Muscle of arm (tissue), 1 donor: ENCODE results near the gene CCR5AS.

ENCODE experiments used
- DNase-seq: peaks from one replicate; pipeline ENCODE4 v3.0.0-alpha.2; 2013

Gene CCR5AS

GRCh38 chr3:46380471-46381221, 26.2 kb downstream of the CCR5AS start:
- DNase-seq = no peak

DNA sequence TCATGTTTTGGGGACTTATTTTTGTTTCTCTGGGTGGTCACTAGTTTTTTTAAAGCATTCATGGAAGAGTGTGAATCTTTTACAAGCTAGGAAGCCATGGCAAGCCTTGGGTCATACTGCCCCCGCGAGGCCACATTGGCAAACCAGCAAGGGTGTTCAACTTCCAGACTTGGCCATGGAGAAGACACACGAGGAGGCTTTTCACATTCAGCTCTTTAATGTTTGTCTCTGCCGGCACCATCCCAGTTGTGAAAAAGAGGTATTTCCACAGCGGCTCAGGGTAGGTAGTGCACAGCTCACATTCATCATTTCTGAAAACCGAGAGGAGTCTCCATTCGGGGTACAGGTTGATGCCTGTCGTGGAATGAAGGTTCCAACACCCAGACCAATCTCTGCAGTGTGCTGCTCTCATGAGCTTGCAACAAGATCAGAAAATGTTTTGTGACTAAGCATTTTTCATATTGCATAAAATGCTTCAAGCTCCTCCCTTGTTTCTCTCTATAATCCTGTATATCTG, 28.4 kb downstream of the CCR5AS start:
- peak; percentile 32 for DNase-seq

DNA sequence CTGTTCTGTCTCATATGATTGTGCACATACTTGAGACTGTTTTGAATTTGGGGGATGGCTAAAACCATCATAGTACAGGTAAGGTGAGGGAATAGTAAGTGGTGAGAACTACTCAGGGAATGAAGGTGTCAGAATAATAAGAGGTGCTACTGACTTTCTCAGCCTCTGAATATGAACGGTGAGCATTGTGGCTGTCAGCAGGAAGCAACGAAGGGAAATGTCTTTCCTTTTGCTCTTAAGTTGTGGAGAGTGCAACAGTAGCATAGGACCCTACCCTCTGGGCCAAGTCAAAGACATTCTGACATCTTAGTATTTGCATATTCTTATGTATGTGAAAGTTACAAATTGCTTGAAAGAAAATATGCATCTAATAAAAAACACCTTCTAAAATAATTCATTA, 31.1 kb downstream of the CCR5AS start:
- no peak for DNase-seq

DNA sequence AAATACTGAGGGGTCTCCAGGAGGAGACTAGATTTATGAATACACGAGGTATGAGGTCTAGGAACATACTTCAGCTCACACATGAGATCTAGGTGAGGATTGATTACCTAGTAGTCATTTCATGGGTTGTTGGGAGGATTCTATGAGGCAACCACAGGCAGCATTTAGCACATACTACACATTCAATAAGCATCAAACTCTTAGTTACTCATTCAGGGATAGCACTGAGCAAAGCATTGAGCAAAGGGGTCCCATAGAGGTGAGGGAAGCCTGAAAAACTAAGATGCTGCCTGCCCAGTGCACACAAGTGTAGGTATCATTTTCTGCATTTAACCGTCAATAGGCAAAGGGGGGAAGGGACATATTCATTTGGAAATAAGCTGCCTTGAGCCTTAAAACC, 31.6 kb downstream of the CCR5AS start:
- DNase-seq = no peak

GRCh38 chr3:46374755-46375154, 32.1 kb downstream of the CCR5AS start:
- DNase-seq = no peak

GRCh38 chr3:46372492-46373359, 34.1 kb downstream of the CCR5AS start:
- no peak for DNase-seq

GRCh38 chr3:46371519-46372340, 35.1 kb downstream of the CCR5AS start:
- no peak for DNase-seq

DNA sequence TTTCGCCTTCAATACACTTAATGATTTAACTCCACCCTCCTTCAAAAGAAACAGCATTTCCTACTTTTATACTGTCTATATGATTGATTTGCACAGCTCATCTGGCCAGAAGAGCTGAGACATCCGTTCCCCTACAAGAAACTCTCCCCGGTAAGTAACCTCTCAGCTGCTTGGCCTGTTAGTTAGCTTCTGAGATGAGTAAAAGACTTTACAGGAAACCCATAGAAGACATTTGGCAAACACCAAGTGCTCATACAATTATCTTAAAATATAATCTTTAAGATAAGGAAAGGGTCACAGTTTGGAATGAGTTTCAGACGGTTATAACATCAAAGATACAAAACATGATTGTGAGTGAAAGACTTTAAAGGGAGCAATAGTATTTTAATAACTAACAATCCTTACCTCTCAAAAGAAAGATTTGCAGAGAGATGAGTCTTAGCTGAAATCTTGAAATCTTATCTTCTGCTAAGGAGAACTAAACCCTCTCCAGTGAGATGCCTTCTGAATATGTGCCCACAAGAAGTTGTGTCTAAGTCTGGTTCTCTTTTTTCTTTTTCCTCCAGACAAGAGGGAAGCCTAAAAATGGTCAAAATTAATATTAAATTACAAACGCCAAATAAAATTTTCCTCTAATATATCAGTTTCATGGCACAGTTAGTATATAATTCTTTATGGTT, 35.9 kb downstream of the CCR5AS start, which contains the start of gene CCR5:
Gene CCR5, plus strand, starts transcription at position 108 of the 680 bp plus-strand sequence. CDS start 1,957 bp downstream, outside the sequence.
- DNase-seq = no peak

DNA sequence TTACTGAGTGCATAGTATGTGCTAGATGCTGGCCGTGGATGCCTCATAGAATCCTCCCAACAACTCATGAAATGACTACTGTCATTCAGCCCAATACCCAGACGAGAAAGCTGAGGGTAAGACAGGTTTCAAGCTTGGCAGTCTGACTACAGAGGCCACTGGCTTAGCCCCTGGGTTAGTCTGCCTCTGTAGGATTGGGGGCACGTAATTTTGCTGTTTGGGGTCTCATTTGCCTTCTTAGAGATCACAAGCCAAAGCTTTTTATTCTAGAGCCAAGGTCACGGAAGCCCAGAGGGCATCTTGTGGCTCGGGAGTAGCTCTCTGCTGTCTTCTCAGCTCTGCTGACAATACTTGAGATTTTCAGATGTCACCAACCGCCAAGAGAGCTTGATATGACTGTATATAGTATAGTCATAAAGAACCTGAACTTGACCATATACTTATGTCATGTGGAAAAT, 37.2 kb downstream of the CCR5AS start:
- DNase-seq = no peak

GRCh38 chr3:46369151-46369550, 37.7 kb downstream of the CCR5AS start:
- DNase-seq = no peak

- DNase-seq = peak; percentile 31
Observed at GRCh38 chr3:46368569-46368968, 38.3 kb downstream of the CCR5AS start.

- no peak for DNase-seq
Observed at GRCh38 chr3:46367811-46368210, 39.1 kb downstream of the CCR5AS start.

GRCh38 chr3:46365737-46366524, 40.9 kb downstream of the CCR5AS start:
- DNase-seq = no peak

DNA sequence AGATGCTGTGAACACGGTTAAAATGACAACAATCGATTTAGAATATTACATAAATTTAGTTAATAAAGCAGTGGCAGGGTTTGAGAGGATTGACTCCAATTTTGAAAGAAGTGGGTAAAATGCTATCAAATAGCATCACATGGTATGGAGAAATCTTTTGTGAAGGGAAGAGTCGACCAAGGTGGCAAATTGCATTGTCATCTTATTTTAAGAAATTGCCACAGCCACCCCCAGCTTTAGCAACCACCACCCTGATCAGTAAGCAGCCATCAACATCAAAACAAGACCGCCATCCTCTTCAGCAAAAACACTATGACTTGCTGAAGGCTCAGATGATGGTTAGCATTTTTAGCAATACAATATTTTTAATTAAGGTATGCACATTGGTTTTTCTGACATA, 41.8 kb downstream of the CCR5AS start:
- DNase-seq = no peak

- no peak for DNase-seq
Observed at GRCh38 chr3:46361408-46362283, 45.2 kb downstream of the CCR5AS start.

- DNase-seq = no peak
Observed at GRCh38 chr3:46360907-46361306, 46.0 kb downstream of the CCR5AS start.

DNA sequence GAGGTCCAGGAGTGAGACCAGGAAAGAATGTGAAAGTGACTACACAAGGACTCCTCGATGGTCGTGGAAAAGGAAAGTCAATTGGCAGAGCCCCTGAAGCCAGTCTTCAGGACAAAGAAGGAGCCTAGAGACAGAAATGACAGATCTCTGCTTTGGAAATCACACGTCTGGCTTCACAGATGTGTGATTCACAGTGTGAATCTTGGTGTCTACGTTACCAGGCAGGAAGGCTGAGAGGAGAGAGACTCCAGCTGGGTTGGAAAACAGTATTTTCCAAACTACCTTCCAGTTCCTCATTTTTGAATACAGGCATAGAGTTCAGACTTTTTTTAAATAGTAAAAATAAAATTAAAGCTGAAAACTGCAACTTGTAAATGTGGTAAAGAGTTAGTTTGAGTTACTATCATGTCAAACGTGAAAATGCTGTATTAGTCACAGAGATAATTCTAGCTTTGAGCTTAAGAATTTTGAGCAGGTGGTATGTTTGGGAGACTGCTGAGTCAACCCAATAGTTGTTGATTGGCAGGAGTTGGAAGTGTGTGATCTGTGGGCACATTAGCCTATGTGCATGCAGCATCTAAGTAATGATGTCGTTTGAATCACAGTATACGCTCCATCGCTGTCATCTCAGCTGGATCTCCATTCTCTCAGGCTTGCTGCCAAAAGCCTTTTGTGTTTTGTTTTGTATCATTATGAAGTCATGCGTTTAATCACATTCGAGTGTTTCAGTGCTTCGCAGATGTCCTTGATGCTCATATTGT, 47.0 kb downstream of the CCR5AS start:
- peak; percentile 30 for DNase-seq

DNA sequence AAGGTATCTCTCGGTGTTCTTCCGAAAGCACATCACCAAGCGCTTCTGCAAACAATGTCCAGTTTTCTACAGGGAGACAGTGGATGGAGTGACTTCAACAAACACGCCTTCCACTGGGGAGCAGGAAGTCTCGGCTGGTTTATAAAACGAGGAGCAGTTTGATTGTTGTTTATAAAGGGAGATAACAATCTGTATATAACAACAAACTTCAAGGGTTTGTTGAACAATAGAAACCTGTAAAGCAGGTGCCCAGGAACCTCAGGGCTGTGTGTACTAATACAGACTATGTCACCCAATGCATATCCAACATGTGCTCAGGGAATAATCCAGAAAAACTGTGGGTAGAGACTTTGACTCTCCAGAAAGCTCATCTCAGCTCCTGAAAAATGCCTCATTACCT, 48.4 kb downstream of the CCR5AS start:
- no peak for DNase-seq
